ENCODE results near the gene GATA5. TPM values are rescaled to one million over a fixed set of nuclear protein-coding genes. Genes with fewer than 3 reads are reported as not detected.
"Not testable (repeated sequence)": the region's sequence is repeated elsewhere in the genome, so short reads cannot be mapped to it uniquely, and the experiment has no call there.

Gene GATA5
- total RNA-seq, 1 donor from 2014 or later, result not detected

DNA sequence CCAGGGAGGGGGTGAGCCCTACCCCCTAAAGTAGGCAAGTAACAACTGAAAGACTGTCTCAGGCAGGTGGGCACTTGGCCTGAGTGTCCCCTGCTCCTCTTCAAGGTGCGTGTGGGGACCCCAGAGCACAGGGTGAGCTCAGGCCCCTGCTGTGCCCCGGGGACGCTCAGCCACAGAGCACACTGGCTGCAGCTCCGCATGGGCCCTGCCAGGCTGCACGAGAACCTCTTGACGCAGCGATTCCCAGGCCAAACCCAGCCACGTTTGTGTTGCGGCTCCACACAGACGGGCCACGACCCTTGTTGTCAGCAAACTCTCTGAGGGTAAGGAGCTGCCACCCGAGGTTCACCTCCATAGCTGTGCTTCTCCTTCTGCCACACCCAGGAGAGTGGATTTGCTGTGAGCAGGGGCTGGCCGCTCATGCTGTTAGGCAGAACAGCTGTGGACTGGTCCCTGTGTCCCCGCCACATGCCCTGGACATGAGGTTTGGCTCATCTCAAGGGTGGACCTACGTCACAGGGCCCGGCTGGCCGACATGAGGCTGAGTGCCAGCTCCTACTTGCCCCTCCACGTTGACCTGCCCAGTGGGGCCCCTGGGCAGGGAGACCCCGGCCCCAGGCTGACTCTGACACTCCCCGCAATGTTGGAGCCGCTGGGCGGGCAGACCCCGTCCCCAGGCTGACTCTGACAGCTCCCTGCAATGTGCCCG is 29.7 kb upstream of the GATA5 start:
- peak; percentile 95 for DNase-seq (ENCODE audit: low read depth)

DNA sequence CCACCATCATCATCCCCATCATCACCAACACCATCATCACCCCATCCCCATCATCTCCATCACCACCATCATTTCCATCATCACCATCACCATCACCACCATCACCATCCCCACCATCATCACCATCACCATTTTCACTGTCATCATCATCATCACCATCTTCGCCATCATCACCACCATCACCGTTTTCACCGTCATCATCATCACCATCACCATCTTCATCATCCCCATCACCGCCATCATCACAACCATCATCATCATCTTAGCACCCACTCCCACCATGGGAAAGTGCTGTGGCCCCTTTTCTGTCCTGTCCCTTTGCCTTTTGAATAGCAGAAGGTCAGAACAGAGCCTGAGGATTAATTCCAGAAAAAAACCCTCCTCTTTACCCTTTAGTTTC is 28.5 kb upstream of the GATA5 start:
- no peak for DNase-seq (ENCODE audit: low read depth)

DNA sequence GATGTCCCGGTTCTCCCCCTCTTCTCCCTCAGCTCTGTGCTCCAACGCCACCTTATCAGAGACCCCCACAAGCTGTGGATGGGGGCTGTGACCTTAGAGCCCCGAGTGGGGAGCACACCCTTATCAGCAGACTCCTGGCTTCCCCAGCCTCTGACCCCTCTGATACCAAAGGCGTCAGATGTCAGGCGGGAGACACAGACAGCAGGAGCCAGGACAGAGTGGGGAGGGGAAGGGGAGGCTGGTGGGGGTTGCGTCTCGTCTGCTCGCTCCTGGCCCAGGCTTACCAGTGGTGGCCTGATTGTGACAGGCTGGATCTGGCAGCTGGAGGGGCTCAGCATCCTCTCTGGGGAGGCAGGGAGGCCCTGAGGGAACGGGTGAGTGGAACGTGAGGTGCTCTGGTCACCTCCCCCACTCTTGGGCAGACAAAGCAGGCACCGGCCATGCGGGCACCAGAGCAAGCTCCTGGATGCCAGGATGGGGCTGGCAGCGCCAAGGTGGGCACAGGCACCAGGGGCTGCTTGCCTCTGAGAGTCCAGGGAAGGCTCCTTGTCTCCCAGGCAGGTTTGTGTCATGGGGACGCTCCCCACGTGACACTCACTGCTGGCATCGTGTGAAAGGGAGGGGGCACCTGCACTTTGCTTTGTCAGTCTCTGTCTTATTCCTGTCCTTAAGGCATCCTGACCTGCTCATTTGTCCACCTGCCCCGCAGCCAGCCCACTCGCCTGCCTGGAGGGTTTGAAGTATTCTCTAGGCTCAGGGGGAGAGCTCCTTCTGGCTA is 27.8 kb upstream of the GATA5 start:
- DNase-seq (ENCODE audit: low read depth), result no peak

DNA sequence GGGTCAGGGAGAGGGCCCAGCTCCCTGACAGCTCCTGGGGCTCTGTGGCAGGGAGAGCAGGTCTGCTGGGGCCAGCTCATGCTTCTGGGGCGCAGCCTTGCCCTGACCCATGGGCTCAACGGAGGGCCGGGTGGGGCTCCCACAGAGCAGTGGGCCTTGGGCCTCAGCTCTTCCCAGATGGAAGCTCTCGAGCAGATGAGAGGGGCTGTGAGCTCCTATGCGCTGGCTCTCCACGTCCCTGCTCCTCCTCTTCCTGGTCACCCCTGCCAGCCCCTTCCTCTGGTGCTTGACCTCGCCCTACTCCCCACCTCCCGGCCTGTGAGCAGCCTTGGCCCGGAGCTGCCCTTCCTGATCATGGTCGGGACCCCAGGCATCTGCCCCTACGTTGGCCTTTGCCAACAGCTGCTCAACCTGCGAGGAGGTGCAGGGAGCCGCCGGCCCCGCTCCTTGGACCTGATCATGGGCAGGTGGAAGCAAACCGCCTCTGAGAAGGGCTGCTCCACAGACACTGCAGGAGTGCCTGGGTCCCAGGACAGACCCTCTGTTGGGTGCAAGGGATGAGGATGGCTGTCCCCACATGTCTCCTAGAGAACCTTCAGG is 26.8 kb upstream of the GATA5 start:
- DNase-seq (ENCODE audit: low read depth), result no peak

DNA sequence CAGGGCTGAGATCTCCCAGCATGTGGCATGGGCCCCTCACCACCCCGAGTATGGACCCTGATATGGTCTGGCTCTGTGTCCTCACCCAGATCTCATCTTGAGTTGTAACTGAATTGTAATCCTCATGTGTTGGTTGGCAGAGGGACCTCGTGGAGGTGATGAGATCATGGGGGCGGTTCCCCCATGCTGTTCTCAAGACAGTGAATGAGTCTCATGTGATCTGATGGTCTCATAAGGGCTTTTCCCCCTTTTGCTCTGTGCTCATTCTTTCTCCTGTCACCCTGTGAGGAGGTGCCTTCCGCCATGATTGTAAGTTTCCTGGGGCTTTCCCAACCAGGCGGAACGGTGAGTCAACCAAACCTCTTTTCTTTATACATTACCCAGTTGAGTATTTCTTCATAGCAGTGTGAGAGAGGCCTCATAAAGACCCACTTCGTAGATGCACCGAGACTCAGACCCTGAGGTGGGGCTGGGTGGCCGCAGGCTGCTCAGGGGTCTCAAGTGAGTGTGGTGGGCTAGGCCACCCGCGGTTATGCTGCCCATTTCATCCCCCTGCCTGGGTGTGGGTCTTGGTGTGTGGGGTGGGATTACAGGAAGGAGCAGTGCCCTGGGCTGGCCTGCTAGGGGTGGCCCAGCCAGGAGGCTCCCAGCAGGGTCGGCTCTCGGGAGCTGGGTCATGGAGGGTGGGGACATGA is 26.2 kb upstream of the GATA5 start:
- no peak for DNase-seq (ENCODE audit: low read depth)

DNA sequence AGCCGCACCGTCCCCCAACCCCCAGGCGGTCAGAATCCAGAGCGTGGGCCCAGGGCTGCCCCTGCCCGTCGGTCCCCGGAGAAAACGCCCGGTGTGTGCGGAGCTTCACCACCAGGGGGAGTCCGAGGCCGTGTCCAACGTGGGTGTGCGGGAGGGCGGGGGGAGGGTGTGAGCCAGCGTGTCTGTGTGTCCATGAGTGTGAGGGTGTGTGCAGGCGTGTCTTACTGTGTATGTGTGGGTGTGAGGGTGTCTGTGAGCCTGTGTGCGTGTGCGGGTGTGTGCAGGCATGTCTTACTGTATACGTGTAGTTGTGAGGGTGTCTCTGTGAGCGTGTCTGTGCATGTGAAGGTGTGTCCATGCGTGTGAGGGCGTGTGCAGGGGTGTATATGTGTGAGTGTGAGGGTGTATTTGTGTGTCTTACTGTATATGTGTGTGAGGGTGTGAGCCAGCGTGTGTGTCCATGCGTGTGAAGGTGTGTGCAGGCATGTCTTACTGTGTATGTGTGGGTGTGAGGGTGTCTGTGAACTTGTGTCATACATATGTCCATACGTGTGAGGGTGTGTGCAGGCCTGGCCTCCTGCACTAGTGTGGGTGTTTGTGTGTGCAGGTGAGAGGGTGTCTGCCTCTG is 24.6 kb upstream of the GATA5 start:
- DNase-seq (ENCODE audit: low read depth), result peak; percentile 73

DNA sequence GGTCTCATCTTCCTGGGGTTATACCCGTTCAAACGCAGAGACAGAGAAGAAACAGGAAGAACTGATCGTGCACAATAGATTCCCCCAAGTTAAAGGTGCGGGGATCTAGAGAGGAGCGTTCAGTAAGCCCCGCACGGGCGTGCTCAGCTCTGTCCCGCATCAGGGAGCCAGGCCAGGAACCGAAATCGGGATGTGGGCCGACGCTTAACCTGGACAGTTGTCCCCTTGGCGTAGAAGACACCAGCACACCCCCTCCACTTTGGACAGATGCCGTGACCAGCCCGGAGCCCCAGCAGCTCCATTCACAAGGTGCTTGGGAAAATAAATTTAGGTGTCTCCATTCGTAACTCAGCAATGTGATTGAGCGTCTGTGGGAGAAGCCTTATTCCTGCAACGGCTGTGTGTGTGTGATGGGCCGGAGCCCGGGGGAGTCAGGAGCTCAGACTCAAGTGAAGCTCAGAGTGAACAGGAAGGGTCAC is 24.0 kb upstream of the GATA5 start:
- no peak for DNase-seq (ENCODE audit: low read depth)

DNA sequence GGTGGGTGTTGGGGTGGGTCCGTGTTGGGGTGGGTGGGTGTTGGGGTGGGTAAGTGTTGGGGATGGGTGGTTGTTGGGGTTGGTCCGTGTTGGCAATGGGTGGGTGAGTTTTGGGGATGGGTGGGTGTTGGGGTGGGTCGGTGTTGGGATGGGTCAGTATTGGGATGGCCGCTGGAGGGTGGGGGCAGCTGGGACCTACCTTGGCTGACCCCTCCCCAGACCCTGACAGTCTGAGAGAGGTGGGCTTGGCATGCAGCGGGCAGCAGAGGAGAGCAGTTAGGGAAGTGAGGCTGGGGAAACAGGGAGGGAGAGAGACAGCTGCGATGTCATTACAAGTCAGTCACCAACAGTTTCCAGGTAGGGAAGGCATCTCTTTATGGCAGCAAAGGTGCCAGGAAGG is 23.1 kb upstream of the GATA5 start:
- DNase-seq (ENCODE audit: low read depth), result no peak

DNA sequence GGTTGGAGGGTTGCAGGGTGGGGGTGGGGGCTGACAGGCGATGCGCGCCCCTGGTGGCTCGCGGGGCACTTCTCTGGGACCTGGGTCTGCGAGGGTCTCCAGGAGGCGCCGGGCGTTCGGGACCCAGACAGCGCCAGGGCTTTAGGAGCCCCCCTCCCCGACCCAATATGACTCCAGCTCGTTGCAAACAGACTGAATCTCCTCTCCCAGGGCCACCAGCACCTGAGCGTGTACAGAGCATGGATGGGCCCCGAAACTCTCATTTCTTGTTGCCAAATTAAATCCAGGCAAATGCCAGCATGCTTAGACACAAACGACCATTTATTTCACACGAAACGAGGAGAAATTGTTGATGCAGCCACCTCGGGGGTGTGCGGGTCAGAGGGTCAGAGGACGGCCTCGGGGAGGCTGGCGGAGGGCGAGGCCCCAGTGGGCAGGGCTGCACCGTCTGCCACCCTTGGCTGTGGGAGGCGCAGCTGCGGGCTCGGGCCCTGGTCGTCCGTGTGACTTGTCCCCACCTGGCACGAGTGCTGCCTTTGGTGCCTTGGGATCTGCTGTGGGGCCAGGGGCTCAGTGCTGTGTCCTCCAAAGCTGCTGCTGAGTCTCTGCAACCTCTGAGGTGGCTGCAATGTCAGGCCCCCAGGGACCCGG is 20.9 kb upstream of the GATA5 start:
- no peak for DNase-seq (ENCODE audit: low read depth)

DNA sequence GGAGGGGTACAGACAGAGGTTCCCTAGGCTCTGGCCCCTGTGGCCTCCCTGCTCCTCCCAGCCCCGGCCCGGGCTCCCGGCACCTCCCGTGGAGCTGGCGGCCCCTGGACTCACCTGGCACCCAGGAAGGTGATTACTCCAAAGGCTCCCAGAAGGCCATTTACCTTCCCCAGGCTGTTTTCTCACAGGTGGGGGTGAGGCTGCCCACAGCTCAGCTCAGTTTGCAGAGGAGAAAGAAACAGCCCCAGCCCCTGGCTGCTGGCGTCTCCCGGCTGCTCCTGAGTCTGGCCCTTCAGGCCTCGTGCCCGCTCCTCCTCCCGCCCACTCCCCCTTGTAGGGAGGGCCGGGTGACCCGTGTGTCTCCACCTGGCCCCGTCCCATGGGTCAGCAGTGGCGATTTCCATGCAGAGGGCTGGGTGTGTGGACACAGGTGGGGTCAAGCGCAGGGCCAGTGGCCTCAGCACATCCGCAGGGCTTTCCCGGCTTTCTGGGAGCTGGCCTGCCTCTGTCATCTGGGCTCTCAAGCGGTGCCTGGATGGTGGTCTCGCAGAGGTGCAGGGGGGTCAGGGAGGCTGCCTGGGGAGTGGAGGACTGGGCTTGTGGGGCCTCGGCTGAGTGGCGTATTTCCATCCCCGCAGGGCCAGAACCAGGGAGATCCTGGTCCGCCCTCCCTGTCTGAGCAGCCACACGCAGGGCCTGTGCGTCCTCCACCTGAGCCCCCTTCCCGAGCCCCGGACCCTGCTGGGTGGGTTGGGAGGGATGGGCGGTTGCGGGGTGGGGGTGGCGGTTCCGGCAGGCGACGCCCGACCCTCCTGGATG is 20.2 kb upstream of the GATA5 start:
- DNase-seq (ENCODE audit: low read depth), result no peak

DNA sequence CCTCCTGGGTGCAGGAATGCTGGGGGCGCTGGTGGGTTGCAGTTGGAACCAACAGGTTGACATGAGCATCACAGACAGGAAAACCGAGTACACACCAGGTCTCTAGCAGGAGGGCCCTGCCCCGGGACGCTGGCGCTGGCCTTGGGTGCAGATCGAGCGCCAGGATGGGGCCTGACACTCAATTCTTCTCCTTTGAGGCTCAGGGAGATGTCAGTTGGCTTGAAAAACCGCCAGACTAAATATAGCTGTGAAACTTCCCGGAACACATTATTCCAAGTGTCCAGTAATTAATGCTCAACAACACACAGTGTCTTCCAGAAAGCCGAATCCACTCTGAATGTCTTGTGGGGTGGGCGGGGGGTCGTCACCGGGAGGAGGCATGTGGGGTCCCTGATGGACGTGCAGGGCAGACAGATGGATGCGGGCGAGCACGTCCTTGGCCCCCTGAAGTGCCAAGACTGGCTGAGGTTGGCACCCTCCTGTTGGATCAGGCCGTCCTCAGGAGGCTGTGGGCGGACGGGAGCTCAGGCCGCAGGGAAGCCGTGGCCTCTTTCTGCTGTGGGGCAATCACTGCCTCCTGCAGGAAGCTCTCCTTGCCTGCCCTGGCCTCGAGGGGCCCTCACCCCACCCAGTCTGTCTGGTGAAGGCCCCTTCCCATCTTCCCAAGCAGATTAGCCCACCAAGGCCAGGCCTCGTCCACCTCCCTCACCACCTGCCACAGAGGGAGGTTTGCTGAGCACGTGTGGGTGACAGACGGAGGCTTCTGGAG is 19.4 kb upstream of the GATA5 start:
- no peak for DNase-seq (ENCODE audit: low read depth)

DNA sequence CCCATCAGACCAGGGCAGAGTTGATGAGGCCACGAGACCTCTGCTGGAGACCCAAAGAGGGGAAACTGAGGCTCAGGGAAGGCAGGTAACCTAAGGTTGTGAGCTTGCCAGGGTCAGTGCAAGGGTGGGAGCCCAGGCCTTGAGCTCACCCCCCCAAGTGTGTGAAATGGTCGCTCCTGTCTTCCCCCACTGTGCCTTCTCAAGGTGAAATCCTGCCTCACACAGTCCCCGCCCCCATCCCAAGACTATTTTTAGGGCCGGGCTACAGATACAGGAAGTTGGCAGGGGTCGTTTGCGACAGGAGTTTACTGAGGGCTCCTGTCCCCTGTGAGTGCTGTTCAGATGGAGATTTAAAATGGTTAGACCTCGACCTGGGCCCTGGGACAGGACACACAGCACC is 18.7 kb upstream of the GATA5 start:
- no peak for DNase-seq (ENCODE audit: low read depth)

DNA sequence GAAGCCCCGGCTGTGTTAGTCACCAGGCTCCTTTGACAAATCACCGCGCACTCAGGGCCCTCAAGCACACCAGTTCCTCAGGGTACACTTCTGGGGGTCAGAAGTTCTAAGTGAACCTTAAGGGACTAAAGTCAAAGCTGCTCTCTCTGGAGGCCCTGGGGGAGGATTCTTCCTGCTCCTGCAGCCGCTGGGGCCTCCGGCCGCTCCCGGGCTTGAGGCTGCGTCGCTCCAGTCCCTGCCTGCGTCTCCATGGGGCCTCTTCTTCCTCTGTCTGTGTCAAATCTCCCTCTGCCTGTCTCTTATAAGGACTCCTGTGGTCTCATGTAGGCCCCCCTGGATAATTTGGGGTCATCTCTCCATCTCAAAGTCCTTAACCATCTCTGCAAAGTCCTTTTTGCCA is 18.1 kb upstream of the GATA5 start:
- no peak for DNase-seq (ENCODE audit: low read depth)

DNA sequence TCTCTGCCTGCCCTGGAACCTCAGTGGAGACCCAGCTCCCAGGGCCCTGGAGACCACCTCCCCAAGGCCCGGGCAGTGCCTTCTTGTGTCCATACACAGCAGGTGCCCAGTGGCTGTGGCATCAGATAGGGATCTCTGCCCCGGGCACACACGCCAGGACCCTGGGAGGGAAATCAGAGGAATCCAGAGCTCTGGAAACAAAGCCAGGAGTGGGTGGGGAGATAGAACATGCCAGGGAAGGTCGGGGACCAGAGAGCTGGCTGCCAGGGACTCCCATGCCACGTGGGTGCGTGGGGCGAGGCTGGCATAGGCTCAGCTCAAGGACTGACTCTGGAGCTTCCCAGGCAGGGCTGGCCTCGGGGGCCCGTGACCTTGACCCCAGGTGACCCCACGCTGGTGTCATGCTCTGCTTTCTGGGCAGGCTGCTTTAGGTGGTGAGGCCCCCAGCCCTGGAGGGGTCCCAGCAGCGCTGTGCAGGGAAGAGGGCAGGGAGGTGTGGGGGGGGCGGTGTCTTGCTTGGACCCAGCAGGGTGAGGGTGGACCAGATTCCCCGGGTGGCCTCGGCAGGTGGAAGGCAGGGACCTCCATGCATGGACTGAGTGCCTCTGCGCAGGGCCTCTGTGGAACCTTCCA is 17.6 kb upstream of the GATA5 start:
- no peak for DNase-seq (ENCODE audit: low read depth)

DNA sequence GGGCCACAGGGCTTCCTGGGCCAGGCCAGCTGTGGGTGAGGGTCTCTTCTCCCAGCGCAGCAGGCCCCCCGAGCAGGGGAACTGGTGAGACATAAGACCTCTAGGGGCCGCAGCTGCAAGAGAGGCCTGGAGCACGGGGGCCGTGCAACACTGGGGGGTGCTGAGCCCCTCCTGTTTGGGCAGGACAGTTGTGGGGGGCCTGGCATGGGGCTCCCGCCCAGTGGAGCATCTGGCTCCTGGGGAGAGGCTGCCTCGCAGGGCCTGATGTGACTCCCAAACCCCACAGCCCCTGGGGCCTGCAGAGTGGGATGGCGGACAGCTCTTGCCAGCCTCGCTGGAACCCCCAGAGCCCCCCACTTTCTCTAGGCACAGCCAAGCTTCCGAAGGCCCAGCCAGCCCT is 16.9 kb upstream of the GATA5 start:
- DNase-seq (ENCODE audit: low read depth), result no peak

DNA sequence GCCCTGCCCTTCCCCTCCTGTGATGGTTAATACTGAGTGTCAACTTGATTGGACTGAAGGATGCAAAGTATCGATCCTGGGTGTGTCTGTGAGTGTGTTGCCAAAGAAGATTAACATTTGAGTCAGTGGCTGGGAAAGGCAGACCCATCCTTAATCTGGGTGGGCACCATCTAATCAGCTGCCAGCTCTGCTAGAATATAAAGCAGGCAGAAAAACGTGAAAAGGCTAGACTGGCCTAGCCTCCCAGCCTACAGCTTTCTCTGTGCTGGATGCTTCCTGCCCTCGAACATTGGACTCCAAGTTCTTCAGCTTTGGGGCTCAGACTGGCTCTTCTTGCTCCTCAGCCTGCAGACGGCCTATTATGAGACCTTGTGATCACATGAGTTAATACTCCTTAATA is 15.0 kb upstream of the GATA5 start:
- not testable (repeated sequence) for DNase-seq (ENCODE audit: low read depth)

DNA sequence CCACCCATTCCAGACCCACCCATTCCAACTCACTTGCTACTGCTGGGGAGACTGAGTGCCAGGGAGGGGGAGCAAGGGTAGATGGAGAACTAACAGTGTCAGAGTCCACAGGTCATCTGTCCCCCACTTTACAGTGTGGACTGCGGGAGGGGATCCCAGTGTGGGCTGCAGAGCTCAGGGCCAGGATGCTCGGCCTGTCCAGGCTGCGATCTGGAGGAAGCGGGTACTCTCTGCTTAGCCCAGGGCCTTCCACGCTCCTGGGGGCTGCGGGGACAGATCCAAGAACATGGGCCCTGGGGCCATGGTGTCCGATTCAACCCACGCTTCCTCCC is 14.1 kb upstream of the GATA5 start:
- DNase-seq (ENCODE audit: low read depth), result no peak

DNA sequence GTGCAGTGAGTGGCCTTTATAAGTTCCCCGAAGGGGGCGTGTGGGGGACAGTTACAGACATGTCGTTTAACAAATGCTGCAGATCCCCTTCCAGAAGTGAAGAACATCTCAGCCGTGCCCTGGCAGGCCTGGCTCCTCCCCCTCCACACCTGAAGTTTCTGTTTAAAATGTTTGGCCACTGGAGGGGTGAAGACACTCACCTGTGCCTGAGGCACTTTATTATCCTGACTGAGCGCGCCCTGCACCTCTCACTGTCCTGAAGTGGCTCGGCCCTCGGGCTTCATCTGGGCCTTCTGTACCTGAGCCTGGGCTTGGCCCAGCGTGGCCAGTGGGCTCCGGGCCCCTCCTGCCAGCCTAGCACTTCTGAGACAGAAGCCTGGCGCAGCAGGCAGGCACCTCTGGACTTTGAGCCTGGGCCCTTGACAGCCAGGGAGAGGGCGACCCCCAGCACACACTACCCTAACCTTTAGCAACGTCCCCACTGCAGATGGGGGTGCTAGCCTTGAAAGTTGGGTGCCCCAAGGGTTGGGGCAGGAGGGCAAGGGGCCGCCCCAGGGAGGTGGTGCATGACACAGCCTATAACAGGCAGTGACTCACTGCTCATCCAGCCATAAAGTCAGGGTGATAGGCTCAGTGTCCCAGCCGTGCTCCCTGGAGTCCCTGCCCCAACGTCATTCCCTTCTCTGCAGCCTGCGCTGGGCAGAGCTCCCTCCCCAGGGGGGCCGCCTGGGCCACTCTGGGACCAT is 13.6 kb upstream of the GATA5 start:
- no peak for DNase-seq (ENCODE audit: low read depth)

Measured in myocyte (in vitro differentiated cells).